ENCODE data around the gene ISM1. TPM values are rescaled to one million over a fixed set of nuclear protein-coding genes. Genes with fewer than 3 reads are reported as not detected.

Gene ISM1
- total RNA-seq, 4 donors from 2014 or later: 0.55 to 0.64 TPM; not detected in 2

DNA sequence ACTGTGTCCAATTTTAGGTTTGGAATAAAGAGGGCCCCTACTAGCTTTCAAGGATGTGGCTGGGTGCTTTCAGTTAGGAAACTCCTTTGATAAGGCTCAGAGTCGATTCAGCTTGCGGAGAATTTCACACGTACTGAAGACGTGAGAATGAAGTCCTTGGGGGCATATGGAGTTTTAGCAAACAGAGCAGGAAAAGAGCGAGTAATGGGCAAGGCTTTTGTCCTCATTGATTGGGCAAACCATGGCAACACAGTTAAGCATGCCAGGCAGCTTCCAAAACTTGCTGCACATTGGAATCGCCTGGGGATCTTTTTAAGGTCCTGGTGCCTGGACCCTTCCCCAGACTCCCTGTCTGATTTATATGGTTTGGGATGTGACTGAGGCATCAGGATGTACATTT, 29.2 kb downstream of the ISM1 start:
- intact Hi-C loops (cut with DNase I; ENCODE audit: low total_unique reads): no loop called here
- 87 to 100% methylated on average over 4 to 6 of the region's 6 CpGs for WGBS, 2 donors (ENCODE audit: low coverage in 1 of 2)
- no peak for DNase-seq
- H3K4me1 ChIP-seq: no peaks in the 10 kb centered on the region
- H3K9me3 ChIP-seq: no peaks in the 10 kb centered on the region
- no peak for TF ChIP-seq EP300 (IDR thresholded peaks at IDR 0.05; ENCODE audit: low read depth)
- no peak for TF ChIP-seq CTCF (IDR thresholded peaks at IDR 0.05)
- TF ChIP-seq POLR2A (IDR thresholded peaks at IDR 0.05): no peak
- no peak for TF ChIP-seq POLR2AphosphoS5 (IDR thresholded peaks at IDR 0.05)
- in situ Hi-C loops (cut with MboI; ENCODE audit: low pct_ligation_motif_present in 1 of 4, low pct_unique_long_range_greater_than_20kb in 1 of 4, low sequenced_read_pairs in 3 of 4): no loop called here
- no peaks in the 10 kb centered on the region for H3K27me3 ChIP-seq
- H3K36me3 ChIP-seq: no peaks in the 10 kb centered on the region
- no peak overlapping the region for H3K27ac ChIP-seq
- H3K4me3 ChIP-seq: no peak overlapping the region

DNA sequence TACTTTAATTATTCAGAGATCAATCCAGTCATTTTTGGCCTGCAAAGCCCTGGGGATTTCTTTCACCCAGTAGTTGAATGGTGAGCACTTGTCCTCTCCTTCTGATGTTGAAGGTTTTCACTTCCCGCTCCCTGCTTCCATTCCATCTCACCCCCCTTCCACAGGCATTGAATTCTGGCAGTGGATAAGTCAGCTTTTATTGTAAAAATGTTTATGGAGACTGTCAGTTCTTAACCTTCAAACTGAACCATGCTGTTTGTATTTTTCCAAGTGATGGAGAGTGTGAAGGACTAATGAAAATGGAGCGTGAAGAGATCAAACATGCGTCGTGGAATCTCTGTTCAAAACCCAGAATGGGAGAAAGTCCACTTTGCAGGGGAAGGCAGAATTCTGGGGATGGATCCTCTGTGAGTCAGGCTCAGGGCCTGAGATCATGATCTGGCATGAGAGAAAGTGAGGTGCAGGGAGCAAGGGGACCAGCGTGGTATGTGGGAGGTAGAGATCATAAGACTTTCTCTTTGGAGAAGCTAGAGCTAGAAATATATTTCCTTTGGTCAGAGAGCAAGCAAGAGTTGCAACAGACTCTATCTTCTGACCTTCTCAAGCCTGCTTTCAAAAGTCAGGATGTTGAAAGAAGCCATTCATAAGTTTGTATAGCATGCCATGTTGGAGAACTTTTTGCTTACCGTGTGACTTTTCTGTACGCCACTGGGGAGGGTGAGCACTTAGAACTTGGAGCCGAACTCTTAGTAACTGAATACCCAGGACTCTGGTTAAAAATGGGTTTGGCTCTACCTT, 30.2 kb downstream of the ISM1 start:
- in situ Hi-C loops (cut with MboI; ENCODE audit: low pct_ligation_motif_present in 1 of 4, low pct_unique_long_range_greater_than_20kb in 1 of 4, low sequenced_read_pairs in 3 of 4) (no loop called here), intact Hi-C loops (cut with DNase I; ENCODE audit: low total_unique reads) (no loop called here)
- Histone ChIP-seq H3K27ac (no peak overlapping the region), H3K9me3 (no peaks in the 10 kb centered on the region), H3K4me1 (no peaks in the 10 kb centered on the region), H3K27me3 (no peaks in the 10 kb centered on the region), H3K36me3 (no peaks in the 10 kb centered on the region), H3K4me3 (no peak overlapping the region)
- DNase-seq: no peak
- no peak for TF ChIP-seq CTCF (IDR thresholded peaks at IDR 0.05)
- no peak for TF ChIP-seq POLR2A (IDR thresholded peaks at IDR 0.05)
- no peak for TF ChIP-seq POLR2AphosphoS5 (IDR thresholded peaks at IDR 0.05)
- no peak for TF ChIP-seq EP300 (IDR thresholded peaks at IDR 0.05; ENCODE audit: low read depth)
- WGBS, 2 donors (ENCODE audit: low coverage in 1 of 2): 89 to 94% methylated on average over 8 of the region's 8 CpGs

DNA sequence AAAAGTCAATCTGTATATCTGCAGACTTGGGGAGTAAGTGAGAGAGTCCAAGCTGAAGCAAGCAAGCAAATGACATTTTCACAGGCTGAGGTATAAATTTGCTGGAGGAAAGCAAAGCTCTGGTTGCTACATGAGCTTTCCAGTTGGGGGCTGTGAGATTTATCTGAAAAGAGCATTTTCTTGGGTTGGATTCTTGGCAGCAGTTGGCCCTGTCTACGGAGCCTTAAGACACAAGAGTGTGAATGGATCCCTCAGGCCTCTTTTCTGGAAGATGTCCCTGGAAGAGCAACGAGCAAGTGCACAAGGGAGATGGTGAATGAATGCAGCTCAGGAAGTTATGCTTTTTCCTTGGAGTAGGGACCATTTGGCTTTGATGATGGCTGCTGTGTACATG, 30.8 kb downstream of the ISM1 start:
- Histone ChIP-seq H3K36me3 (no peaks in the 10 kb centered on the region), H3K4me3 (no peak overlapping the region), H3K27ac (no peak overlapping the region), H3K4me1 (no peaks in the 10 kb centered on the region), H3K27me3 (no peaks in the 10 kb centered on the region), H3K9me3 (no peaks in the 10 kb centered on the region)
- intact Hi-C loops (cut with DNase I; ENCODE audit: low total_unique reads): no loop called here
- TF ChIP-seq EP300 (IDR thresholded peaks at IDR 0.05; ENCODE audit: low read depth): no peak
- TF ChIP-seq POLR2A (IDR thresholded peaks at IDR 0.05): no peak
- TF ChIP-seq CTCF (IDR thresholded peaks at IDR 0.05): no peak
- TF ChIP-seq POLR2AphosphoS5 (IDR thresholded peaks at IDR 0.05): no peak
- WGBS, 2 donors (ENCODE audit: low coverage in 1 of 2): 74% methylated on average over 2 of the region's 2 CpGs; no CpG with 5 or more reads in 1 of the 2 donors
- in situ Hi-C loops (cut with MboI; ENCODE audit: low pct_ligation_motif_present in 1 of 4, low pct_unique_long_range_greater_than_20kb in 1 of 4, low sequenced_read_pairs in 3 of 4): no loop called here
- DNase-seq: no peak

GRCh38 chr20:13255356-13255755, 34.3 kb downstream of the ISM1 start:
- TF ChIP-seq POLR2A (IDR thresholded peaks at IDR 0.05): no peak
- TF ChIP-seq EP300 (IDR thresholded peaks at IDR 0.05; ENCODE audit: low read depth): no peak
- no peak for TF ChIP-seq CTCF (IDR thresholded peaks at IDR 0.05)
- TF ChIP-seq POLR2AphosphoS5 (IDR thresholded peaks at IDR 0.05): no peak
- Histone ChIP-seq H3K27ac (no peak overlapping the region), H3K36me3 (no peaks in the 10 kb centered on the region), H3K9me3 (no peaks in the 10 kb centered on the region), H3K4me3 (no peak overlapping the region), H3K4me1 (no peaks in the 10 kb centered on the region), H3K27me3 (no peaks in the 10 kb centered on the region)
- WGBS, 2 donors (ENCODE audit: low coverage in 1 of 2): 87 to 100% methylated on average over 1 of the region's 1 CpG
- intact Hi-C loops (cut with DNase I; ENCODE audit: low total_unique reads) (no loop called here), in situ Hi-C loops (cut with MboI; ENCODE audit: low pct_ligation_motif_present in 1 of 4, low pct_unique_long_range_greater_than_20kb in 1 of 4, low sequenced_read_pairs in 3 of 4) (no loop called here)
- DNase-seq: no peak

All from transverse colon (tissue), 4 donors.